Astrocyte (in vitro differentiated cells and primary cell): ENCODE measurements around the gene LHPP.

ENCODE experiments used
- CTCF ChIP-seq: IDR thresholded peaks from 2 replicates; pipeline ENCODE4 v1.5.1; 2011; ENCODE audit warnings: low read depth, mild to moderate bottlenecking, inconsistent platforms, low read length, moderate library complexity; ENCODE audit not compliant: insufficient read depth
- EZH2 ChIP-seq: IDR thresholded peaks from 2 replicates; pipeline ENCODE4 v1.6.1; 2012; ENCODE audit warnings: mild to moderate bottlenecking, low read length, inconsistent platforms; ENCODE audit not compliant: insufficient read depth

- no peak for TF ChIP-seq EZH2
- TF ChIP-seq CTCF: no peak
Observed at GRCh38 chr10:124529661-124530214, 68.1 kb downstream of the LHPP start.
